Body of pancreas (tissue), 4 donors: ENCODE data around the gene PNPLA2.
A peak's percentile ranks its signal among the peaks of the same experiment; 100 is the strongest.

Experiments
- POLR2A ChIP-seq, 3 donors: fragments of 450-650 bp; IDR thresholded peaks; one replicate each; pipeline ENCODE4 v1.6.1; 2016; ENCODE audit warnings: antibody characterized with exemption in 3 of 3, mild to moderate bottlenecking in 2 of 3
- TF ChIP-seq, protein P1 (sequence below), 7 experiments: fragments of 450-650 bp in 4 of 7; fragments of 200-600 bp in 3 of 7; sonication (generic) in 3 of 7; IDR thresholded peaks; one replicate each; pipeline ENCODE4 v1.5.1; 2016 to 2019; ENCODE audit warnings: antibody characterized with exemption in 7 of 7

GRCh38 chr11:870127-870413, 51.4 kb downstream of the PNPLA2 start:
- TF ChIP-seq, protein P1, sequence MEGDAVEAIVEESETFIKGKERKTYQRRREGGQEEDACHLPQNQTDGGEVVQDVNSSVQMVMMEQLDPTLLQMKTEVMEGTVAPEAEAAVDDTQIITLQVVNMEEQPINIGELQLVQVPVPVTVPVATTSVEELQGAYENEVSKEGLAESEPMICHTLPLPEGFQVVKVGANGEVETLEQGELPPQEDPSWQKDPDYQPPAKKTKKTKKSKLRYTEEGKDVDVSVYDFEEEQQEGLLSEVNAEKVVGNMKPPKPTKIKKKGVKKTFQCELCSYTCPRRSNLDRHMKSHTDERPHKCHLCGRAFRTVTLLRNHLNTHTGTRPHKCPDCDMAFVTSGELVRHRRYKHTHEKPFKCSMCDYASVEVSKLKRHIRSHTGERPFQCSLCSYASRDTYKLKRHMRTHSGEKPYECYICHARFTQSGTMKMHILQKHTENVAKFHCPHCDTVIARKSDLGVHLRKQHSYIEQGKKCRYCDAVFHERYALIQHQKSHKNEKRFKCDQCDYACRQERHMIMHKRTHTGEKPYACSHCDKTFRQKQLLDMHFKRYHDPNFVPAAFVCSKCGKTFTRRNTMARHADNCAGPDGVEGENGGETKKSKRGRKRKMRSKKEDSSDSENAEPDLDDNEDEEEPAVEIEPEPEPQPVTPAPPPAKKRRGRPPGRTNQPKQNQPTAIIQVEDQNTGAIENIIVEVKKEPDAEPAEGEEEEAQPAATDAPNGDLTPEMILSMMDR (IDR thresholded peaks at IDR 0.05), result peak in 1 of 7 experiments; percentile 16
- no peak for TF ChIP-seq POLR2A (IDR thresholded peaks at IDR 0.05)
